ENCODE data around the gene LCE3E.

The LCE3E gene

DNA sequence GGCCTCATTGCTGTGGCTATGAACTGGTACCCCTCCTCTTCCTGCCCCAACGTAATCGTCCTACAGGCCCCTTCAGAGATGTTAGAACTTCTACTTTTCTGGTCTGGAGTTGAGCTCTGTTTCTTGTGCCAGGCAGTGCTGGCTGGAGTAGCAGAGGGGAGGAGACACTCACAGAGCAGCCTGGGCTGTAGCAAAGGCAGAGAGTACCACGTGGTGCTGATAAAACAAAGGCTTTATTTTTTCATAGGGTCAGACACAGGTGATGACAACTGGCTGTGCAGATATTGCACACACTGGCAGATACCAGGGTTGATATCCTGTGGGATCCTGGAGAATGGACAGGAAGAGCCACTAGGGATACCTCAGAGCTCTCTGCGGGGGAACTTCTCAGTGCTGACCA is 29.1 kb downstream of the LCE3E start:
- in situ Hi-C loops (cut with MboI; ENCODE audit: low sequenced_read_pairs) = no loop called here
- Histone ChIP-seq H3K9me3 (no peaks in the 10 kb centered on the region), H3K27me3 (ENCODE audit: low read depth) (no peaks in the 10 kb centered on the region), H3K4me3 (no peak overlapping the region), H3K36me3 (replicated peaks) (no peaks in the 10 kb centered on the region), H3K4me1 (no peaks in the 10 kb centered on the region)
- DNase-seq (ENCODE audit: low spot score in 2 of 2) = no peak

DNA sequence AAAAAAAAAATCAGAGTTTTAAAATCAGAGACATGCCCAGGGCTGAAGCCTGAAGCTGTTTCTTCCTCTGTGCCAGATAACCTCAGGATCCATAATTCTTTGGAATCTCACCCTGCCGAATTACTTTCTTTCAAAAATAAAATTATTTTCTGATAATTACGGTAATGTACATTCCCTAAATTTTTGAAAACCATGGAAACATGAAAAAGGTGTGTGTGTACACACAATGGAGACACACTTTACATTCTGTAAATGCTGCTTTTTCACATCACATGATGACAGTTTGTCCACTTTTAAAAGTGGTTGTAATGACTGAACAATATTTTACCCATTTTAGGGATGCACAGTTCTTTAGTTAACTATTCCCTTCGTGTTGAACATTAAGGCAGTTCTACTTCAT is 30.8 kb downstream of the LCE3E start:
- in situ Hi-C loops (cut with MboI; ENCODE audit: low sequenced_read_pairs) = no loop called here
- Histone ChIP-seq H3K27me3 (ENCODE audit: low read depth) (no peaks in the 10 kb centered on the region), H3K4me3 (no peak overlapping the region), H3K4me1 (no peaks in the 10 kb centered on the region), H3K36me3 (replicated peaks) (no peaks in the 10 kb centered on the region), H3K9me3 (no peaks in the 10 kb centered on the region)
- DNase-seq (ENCODE audit: low spot score in 2 of 2) = no peak

DNA sequence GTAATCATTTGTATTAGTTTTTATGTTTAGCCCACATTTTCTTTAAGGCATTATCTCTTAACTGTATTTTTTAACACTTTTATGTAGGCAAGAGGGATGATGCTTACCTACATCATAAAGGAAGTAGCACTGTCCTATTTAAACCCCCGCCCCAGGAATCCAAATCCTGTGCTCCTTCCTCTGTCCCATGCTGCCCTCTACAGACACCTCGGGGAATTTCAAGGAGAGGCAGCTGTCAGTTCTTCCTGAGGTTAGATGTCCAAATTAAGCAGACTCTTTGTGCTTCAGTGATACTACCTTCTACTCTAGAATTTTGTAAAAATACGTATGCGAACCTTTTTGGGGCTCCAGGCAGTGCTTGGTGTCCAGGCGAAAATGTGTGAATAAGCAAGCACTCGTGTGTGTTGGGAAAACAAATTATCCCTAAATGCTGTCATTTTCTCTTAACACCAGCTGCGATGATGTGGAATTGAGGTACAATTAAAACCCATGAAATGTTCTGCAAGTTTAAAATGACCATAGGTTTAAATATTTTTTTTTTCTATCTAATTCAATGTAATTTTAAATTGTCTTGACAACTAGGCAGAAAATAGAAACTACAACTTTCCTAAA is 33.1 kb downstream of the LCE3E start:
- Histone ChIP-seq H3K36me3 (replicated peaks) (no peaks in the 10 kb centered on the region), H3K4me1 (no peaks in the 10 kb centered on the region), H3K27me3 (ENCODE audit: low read depth) (0 out of 2 replicates have a peak, but pooled peaks cover 2% of the 10 kb centered on the region), H3K9me3 (no peaks in the 10 kb centered on the region), H3K4me3 (no peak overlapping the region)
- in situ Hi-C loops (cut with MboI; ENCODE audit: low sequenced_read_pairs) = no loop called here
- DNase-seq (ENCODE audit: low spot score in 2 of 2) = peak; percentile 31 to 77

DNA sequence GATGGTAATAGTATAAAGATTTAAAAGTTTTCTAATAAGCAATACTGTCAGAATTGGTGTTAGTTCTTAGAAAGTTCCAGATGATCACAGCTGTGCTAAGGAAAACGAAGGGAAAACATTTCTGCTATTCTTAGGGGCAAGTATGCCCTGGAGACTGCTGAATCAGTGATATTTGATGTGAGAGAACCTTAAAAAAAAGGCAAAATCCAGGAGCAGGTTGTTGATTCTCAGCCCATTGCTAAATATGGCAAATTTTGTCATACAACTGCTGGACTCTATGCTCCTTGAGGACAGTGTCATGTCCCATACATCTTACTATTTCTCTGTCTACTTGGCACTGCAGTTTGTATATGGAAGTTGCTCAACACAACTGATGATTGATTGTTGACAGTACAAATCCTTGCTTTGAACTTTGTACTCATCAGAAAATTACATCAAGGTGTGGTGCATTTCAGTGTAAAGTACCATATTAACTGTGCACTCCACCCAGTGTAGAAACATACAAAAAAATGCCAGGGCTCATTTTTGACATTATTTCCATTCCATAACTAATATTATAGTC is 41.4 kb downstream of the LCE3E start:
- H3K4me1 ChIP-seq = no peaks in the 10 kb centered on the region
- H3K4me3 ChIP-seq = no peak overlapping the region
- in situ Hi-C loops (cut with MboI; ENCODE audit: low sequenced_read_pairs) = no loop called here
- DNase-seq (ENCODE audit: low spot score in 2 of 2) = no peak
- H3K9me3 ChIP-seq = no peaks in the 10 kb centered on the region
- no peaks in the 10 kb centered on the region for H3K36me3 ChIP-seq (replicated peaks)
- H3K27me3 ChIP-seq (ENCODE audit: low read depth) = peaks cover 6% of the 10 kb centered on the region; the same call in 1 of the 2 replicates

DNA sequence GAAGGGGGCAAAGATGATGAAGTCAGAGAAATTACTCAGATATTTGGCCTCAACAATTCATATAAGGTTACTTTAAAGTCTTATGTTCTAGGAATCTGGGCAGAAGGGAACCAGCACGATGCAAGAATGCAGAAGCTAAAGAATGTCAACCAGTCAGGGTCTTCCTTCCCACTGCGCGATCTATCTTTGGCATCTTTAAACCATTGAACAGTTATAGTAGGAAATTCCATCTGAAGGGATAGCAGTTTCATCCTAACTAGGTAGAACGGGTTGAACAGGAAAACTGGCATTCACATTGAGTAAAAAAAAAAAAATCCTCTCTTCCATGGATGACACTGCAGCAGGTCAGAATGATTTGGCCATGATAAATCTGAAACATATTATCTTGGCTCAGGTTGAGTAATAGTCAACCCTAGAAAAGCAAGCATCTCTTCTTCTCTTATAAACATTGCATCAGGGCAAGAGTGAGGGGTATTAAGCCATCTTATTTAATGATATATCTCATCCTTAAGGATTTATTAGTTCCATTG is 46.0 kb downstream of the LCE3E start:
- H3K9me3 ChIP-seq = no peaks in the 10 kb centered on the region
- no peak overlapping the region for H3K4me3 ChIP-seq
- H3K36me3 ChIP-seq (replicated peaks) = no peaks in the 10 kb centered on the region
- in situ Hi-C loops (cut with MboI; ENCODE audit: low sequenced_read_pairs) = no loop called here
- no peak for DNase-seq (ENCODE audit: low spot score in 2 of 2)
- H3K27me3 ChIP-seq (ENCODE audit: low read depth) = peaks cover 7% of the 10 kb centered on the region; the same call in 1 of the 2 replicates
- H3K4me1 ChIP-seq = no peaks in the 10 kb centered on the region

DNA sequence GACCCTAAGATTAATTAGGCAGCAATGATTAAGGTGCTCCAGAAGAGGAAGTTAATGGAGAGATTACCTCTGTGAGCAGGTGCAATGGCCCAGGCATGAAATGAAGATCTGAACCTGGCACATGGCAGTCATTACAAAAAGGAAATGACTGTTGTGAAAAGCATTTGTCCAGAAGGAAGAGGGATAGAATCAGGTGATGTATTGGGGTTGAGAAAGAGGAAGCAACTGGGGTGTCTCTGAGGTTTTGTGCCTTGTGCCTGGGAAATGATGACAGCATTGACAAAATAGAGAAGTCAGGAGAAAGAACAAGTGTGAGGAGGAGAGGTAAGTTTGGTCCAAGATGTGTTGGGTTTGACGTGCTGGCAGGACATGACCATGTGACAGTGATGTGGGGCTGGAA is 46.7 kb downstream of the LCE3E start:
- Histone ChIP-seq H3K9me3 (no peaks in the 10 kb centered on the region), H3K4me3 (no peak overlapping the region), H3K27me3 (ENCODE audit: low read depth) (peaks cover 7% of the 10 kb centered on the region; the same call in 1 of the 2 replicates), H3K4me1 (no peaks in the 10 kb centered on the region), H3K36me3 (replicated peaks) (no peaks in the 10 kb centered on the region)
- DNase-seq (ENCODE audit: low spot score in 2 of 2) = no peak
- in situ Hi-C loops (cut with MboI; ENCODE audit: low sequenced_read_pairs) = no loop called here

DNA sequence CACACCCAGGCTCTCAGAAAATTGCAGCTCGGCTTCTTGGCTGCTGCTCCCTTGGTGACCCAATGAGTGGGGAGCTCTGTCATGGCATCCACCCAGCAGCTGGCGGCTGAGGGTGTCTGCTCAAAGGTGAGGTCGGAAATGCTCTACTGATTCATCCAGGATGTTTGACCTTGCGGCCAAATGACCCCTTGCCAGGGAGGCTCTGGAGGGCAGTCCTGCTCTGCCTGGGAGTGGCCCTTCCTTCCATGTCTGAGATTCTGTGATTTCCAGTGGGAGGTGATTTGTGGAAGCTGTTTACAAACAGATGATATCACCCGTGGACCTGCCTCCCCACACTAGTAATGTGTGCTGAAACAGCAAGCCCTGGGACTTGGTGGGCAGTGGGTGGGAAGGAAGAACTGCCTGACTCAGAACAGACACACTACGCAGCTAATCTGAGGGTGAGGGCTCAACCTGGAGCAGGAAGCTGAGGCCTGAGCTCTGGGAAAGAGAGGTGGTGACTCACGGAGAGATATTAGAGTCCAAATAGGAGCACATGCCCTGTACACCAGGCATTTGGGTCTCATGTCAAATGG is 49.3 kb downstream of the LCE3E start:
- Histone ChIP-seq H3K9me3 (no peaks in the 10 kb centered on the region), H3K27me3 (ENCODE audit: low read depth) (peaks cover 7% of the 10 kb centered on the region; the same call in 1 of the 2 replicates)
- in situ Hi-C loops (cut with MboI; ENCODE audit: low sequenced_read_pairs) = no loop called here

DNA sequence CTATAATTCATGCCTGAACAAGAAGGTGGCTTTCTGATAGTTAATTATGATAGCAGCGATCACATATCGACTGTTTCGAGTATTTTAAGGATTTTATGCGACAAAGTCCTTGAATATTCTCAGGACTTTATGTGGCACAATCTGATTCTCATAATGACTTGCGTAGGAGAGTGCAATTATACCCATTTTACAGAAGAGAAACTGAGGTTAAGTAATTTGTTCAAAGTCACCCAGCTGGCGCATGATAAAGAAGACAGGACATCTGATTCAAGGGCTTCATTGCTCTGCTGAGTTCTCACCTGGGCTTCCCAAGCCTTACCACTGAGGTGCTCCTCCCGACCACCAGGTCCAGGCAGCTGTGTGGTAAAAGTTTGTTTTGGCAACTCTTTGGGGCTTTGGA is 50.5 kb downstream of the LCE3E start:
- H3K27me3 ChIP-seq (ENCODE audit: low read depth) = peaks cover 7% of the 10 kb centered on the region; the same call in 1 of the 2 replicates
- DNase-seq (ENCODE audit: low spot score in 2 of 2) = no peak
- in situ Hi-C loops (cut with MboI; ENCODE audit: low sequenced_read_pairs) = no loop called here
- H3K9me3 ChIP-seq = no peaks in the 10 kb centered on the region
- H3K36me3 ChIP-seq (replicated peaks) = no peaks in the 10 kb centered on the region
- no peaks in the 10 kb centered on the region for H3K4me1 ChIP-seq
- no peak overlapping the region for H3K4me3 ChIP-seq

More for the DNA sequence above, 49.3 kb downstream of the LCE3E start:
- no peak for DNase-seq (ENCODE audit: low spot score in 2 of 2)
- no peaks in the 10 kb centered on the region for H3K4me1 ChIP-seq
- H3K4me3 ChIP-seq = no peak overlapping the region
- no peaks in the 10 kb centered on the region for H3K36me3 ChIP-seq (replicated peaks)

Measured in HAP-1 (cell line).